GM12892 (cell line): Measurements from ENCODE around the gene ELF2.
"Not testable (repeated sequence)": the region's sequence is repeated elsewhere in the genome, so short reads cannot be mapped to it uniquely, and the experiment has no call there.

Experiments used
- POLR2A ChIP-seq: IDR thresholded peaks from 2 replicates; pipeline ENCODE4 v1.6.1; 2011; ENCODE audit warnings: low read depth, low read length, control low read depth
- TAF1 ChIP-seq: IDR thresholded peaks from 2 replicates; pipeline ENCODE4 v1.6.1; 2011; ENCODE audit warnings: low read depth, mild to moderate bottlenecking, control low read depth, low read length, borderline replicate concordance

DNA sequence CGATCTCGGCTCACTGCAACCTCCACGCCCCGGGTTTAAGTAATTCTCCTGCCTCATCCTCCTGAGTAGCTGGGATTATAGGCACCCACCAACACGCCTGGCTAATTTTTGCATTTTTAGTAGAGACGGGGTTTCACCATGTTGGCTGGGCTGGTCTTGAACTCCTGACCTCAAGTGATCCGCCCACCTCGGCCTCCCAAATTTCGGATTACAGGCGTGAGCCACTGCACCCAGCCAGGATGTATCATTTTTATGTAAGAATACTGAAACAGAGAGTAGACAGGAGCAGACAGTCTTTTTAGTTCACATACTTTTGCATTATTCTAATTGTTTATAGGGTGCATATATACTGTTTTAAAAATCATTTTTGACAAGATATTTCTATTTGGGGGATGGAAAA lies 36.6 kb upstream of the ELF2 start:
- not testable (repeated sequence) for TF ChIP-seq POLR2A, TAF1
